Tibial artery (tissue), 4 donors: ENCODE results near the gene AQP12A.

Experiments used
- DNase-seq, 2 donors: peaks; one replicate each; pipeline ENCODE4 v3.0.0-alpha.2; 2019
- H3K27ac ChIP-seq, 2 donors: fragments of 200-600 bp; sonication (generic) in 1 of 2; 1 replicate in 1 of 2; 2 replicates in 1 of 2; pipeline ENCODE4 v1.5.1; 2018 to 2019; ENCODE audit warnings: mild to moderate bottlenecking in 1 of 2
- H3K27me3 ChIP-seq, 2 donors: fragments of 200-600 bp; sonication (generic) in 1 of 2; one replicate each; pipeline versions ENCODE4 v1.5.1 to v1.6.0; 2016 to 2019
- H3K36me3 ChIP-seq, 3 donors: fragments of 200-600 bp; sonication (generic) in 2 of 3; one replicate each; pipeline ENCODE4 v1.5.1; 2016 to 2019; ENCODE audit warnings: mild to moderate bottlenecking in 2 of 3
- H3K4me1 ChIP-seq, 4 donors: fragments of 200-600 bp; sonication (generic) in 2 of 4; 1 replicate in 3 of 4; 2 replicates in 1 of 4; pipeline ENCODE4 v1.5.1; 2016 to 2019
- H3K4me3 ChIP-seq, 2 donors: fragments of 200-600 bp; sonication (generic) in 1 of 2; 1 replicate in 1 of 2; 2 replicates in 1 of 2; pipeline ENCODE4 v1.5.1; 2018 to 2019; ENCODE audit warnings: mild to moderate bottlenecking in 2 of 2
- H3K9me3 ChIP-seq, 3 donors: fragments of 200-600 bp; sonication (generic) in 1 of 3; one replicate each; pipeline ENCODE4 v1.5.1; 2016 to 2019
- intact Hi-C: fragments of 100-400 bp; cut with DNase I; formaldehyde crosslinking; loops from one replicate; pipeline ENCODE4 v1.15.0; 2023; ENCODE audit warnings: low total_unique reads
- TF ChIP-seq, protein P1 (sequence below), 2 experiments: fragments of 200-600 bp in 1 of 2; fragments of 450-650 bp in 1 of 2; IDR thresholded peaks; one replicate each; pipeline ENCODE4 v1.5.1; 2017 to 2019; ENCODE audit warnings: antibody characterized with exemption in 2 of 2, mild to moderate bottlenecking in 1 of 2, moderate library complexity in 1 of 2

AQP12A gene

DNA sequence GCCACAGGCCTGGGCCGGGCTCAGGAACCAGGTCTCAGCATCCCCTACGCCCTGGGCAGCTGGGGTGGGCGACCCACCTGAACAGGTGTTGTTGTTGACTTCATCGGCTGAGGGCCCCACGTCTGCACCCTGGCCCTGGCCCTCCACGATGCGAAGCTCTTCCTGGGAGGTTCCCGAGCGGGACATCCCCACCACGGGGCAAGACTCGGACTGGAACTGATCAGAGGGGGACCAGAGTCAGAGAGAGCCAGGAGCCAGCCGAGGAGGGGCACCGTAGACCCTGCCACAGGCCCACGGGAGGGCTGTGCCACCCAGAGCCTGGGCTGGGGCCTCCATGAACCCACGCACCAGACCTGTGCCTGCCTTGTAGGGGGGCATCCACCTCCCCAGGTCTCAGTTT lies 54.3 kb downstream of the AQP12A start:
- no peaks in the 10 kb centered on the region for H3K9me3 ChIP-seq
- peaks cover 0 to 5% of the 10 kb centered on the region in 2 donors for H3K27me3 ChIP-seq
- no peaks in the 10 kb centered on the region for H3K36me3 ChIP-seq
- H3K27ac ChIP-seq, result no peak overlapping the region
- no peak overlapping the region for H3K4me3 ChIP-seq
- intact Hi-C loops, result no loop called here
- no peaks in the 10 kb centered on the region for H3K4me1 ChIP-seq
- DNase-seq, result no peak
- TF ChIP-seq, protein P1, sequence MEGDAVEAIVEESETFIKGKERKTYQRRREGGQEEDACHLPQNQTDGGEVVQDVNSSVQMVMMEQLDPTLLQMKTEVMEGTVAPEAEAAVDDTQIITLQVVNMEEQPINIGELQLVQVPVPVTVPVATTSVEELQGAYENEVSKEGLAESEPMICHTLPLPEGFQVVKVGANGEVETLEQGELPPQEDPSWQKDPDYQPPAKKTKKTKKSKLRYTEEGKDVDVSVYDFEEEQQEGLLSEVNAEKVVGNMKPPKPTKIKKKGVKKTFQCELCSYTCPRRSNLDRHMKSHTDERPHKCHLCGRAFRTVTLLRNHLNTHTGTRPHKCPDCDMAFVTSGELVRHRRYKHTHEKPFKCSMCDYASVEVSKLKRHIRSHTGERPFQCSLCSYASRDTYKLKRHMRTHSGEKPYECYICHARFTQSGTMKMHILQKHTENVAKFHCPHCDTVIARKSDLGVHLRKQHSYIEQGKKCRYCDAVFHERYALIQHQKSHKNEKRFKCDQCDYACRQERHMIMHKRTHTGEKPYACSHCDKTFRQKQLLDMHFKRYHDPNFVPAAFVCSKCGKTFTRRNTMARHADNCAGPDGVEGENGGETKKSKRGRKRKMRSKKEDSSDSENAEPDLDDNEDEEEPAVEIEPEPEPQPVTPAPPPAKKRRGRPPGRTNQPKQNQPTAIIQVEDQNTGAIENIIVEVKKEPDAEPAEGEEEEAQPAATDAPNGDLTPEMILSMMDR (IDR thresholded peaks at IDR 0.05), result no peak

DNA sequence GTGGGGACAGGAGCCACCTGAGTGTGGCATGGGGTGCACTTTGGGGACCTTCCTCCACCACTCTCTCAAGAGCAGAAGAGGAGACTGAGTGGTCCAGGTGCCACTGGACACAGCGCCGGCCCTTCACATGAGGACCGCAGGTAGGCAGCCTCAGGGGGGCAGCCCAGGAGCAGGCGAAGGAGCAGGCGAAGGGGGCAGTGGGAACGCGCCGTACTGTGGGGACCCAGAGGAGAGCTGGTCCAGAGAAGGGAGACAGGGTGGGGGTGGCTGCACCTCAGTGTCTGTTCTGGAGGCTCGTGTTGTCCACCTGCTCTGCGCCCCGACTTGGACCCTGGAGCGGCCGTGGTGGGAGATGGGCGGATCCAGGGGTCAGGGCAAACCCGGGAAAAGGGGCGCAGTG lies 55.0 kb downstream of the AQP12A start:
- Histone ChIP-seq H3K9me3 (no peaks in the 10 kb centered on the region), H3K4me3 (no peak overlapping the region), H3K36me3 (no peaks in the 10 kb centered on the region), H3K27me3 (peaks cover 0 to 5% of the 10 kb centered on the region in 2 donors), H3K27ac (no peak overlapping the region), H3K4me1 (no peaks in the 10 kb centered on the region)
- TF ChIP-seq, protein P1 (IDR thresholded peaks at IDR 0.05), result no peak
- intact Hi-C loops, result no loop called here
- DNase-seq, result no peak

DNA sequence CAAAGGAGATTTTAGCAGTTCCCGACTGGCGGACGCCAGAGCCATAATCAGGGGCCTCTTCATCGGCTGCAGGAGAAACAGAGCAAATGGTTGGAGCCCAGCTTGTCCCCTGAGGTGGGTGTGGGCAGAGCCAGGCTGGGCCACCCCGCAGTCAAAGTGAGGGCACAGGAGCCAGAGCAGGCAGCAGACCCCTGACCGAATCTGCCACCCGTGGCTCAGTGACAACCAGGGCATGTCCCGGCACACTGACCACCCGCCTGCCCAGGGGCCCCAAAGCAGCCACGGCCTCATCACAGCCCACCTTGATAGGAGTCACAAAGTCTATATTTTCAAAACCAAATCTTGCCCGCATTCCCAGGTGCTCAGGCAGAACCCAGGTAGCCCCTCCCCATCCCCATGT lies 55.6 kb downstream of the AQP12A start:
- DNase-seq, result no peak
- H3K27ac ChIP-seq, result no peak overlapping the region
- TF ChIP-seq, protein P1 (IDR thresholded peaks at IDR 0.05), result no peak
- peaks cover 0 to 5% of the 10 kb centered on the region in 2 donors for H3K27me3 ChIP-seq
- intact Hi-C loops, result no loop called here
- H3K36me3 ChIP-seq, result no peaks in the 10 kb centered on the region
- H3K9me3 ChIP-seq, result no peaks in the 10 kb centered on the region
- no peak overlapping the region for H3K4me3 ChIP-seq
- H3K4me1 ChIP-seq, result no peaks in the 10 kb centered on the region
